Effector memory CD4-positive, alpha-beta T cell (primary cell): Measurements from ENCODE around the gene ACVR1B.

Source experiments
- DNase-seq, 3 donors: peaks; one replicate each; pipeline ENCODE4 v3.0.0-alpha.2; 2020
- H3K27ac ChIP-seq: 2 replicates; pipeline ENCODE4 v1.7.0; 2013; ENCODE audit warnings: mild to moderate bottlenecking, low read length, moderate library complexity; ENCODE audit not compliant: insufficient read depth, poor library complexity, severe bottlenecking
- H3K27me3 ChIP-seq: replicated peaks from 2 replicates; pipeline ENCODE4 v1.7.0; 2013; ENCODE audit warnings: mild to moderate bottlenecking, low read length; ENCODE audit not compliant: insufficient read depth, control insufficient read depth, poor library complexity, severe bottlenecking
- H3K36me3 ChIP-seq: 2 replicates; pipeline ENCODE4 v1.7.0; 2013; ENCODE audit warnings: mild to moderate bottlenecking, low read length, moderate library complexity; ENCODE audit not compliant: control insufficient read depth, insufficient read depth
- H3K4me1 ChIP-seq: 2 replicates; pipeline ENCODE4 v1.7.0; 2013; ENCODE audit warnings: low read length, mild to moderate bottlenecking; ENCODE audit not compliant: control insufficient read depth, insufficient read depth, poor library complexity, severe bottlenecking
- H3K4me3 ChIP-seq: 2 replicates; pipeline ENCODE4 v1.7.0; 2013; ENCODE audit warnings: low read length, low read depth, mild to moderate bottlenecking; ENCODE audit not compliant: insufficient read depth, poor library complexity, severe bottlenecking
- H3K9me3 ChIP-seq: 2 replicates; pipeline ENCODE4 v1.7.0; 2013; ENCODE audit warnings: mild to moderate bottlenecking, low read length, moderate library complexity; ENCODE audit not compliant: control insufficient read depth

The ACVR1B gene

DNA sequence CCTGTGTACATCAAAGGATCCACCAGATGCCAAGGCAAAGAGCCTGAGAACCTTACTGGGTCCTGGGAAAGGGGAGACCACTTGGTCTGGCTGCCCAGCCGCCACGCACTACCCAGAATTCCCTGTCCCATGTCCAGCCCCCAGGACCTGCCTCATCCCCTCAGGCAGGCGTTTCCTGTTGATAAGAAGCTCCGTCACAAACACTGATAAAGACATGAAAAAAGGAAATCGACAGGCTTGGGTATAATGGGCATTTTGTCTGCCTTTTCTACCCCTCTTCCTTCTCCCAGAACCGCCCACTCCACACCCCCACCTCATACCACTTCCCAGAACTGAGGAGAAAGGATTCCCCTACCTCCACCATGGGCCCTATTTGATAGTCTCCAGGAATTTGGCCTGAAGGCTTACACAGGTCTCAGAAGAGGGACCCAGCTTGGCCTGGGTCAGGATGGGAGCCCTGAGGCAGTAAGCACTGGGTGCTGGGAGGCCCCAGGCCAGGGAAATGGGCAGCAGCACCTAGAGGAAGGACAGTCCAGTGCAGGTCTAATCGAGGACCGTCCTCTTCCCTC is 25.4 kb upstream of the ACVR1B start:
- Histone ChIP-seq H3K27me3 (no peaks in the 10 kb centered on the region), H3K27ac (no peak overlapping the region), H3K4me1 (no peaks in the 10 kb centered on the region), H3K36me3 (no peaks in the 10 kb centered on the region), H3K9me3 (no peaks in the 10 kb centered on the region), H3K4me3 (no peak overlapping the region)
- no peak for DNase-seq

DNA sequence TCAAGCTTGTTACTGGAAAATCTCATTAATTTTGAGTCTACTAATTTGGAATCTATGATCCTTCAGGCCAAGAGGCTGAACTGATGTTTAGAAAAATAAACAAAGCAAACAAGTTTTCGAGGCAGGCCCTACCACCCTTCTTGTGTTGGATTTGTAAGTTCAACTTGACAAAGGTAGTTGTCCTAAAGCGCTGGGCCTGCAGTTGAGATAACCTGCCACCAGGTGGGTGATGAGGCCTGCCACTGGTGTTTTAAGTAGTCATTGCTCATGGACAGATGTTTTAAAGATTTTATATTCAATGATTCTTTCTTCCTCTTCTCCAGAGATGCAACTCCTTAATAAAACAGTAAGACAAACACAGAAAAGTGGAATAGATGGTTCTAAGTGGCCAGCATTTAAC is 24.8 kb upstream of the ACVR1B start:
- Histone ChIP-seq H3K27ac (no peak overlapping the region), H3K27me3 (no peaks in the 10 kb centered on the region), H3K4me1 (no peaks in the 10 kb centered on the region), H3K36me3 (no peaks in the 10 kb centered on the region), H3K9me3 (no peaks in the 10 kb centered on the region), H3K4me3 (no peak overlapping the region)
- peak in 2 of 3 donors; percentile 16 to 18 for DNase-seq

DNA sequence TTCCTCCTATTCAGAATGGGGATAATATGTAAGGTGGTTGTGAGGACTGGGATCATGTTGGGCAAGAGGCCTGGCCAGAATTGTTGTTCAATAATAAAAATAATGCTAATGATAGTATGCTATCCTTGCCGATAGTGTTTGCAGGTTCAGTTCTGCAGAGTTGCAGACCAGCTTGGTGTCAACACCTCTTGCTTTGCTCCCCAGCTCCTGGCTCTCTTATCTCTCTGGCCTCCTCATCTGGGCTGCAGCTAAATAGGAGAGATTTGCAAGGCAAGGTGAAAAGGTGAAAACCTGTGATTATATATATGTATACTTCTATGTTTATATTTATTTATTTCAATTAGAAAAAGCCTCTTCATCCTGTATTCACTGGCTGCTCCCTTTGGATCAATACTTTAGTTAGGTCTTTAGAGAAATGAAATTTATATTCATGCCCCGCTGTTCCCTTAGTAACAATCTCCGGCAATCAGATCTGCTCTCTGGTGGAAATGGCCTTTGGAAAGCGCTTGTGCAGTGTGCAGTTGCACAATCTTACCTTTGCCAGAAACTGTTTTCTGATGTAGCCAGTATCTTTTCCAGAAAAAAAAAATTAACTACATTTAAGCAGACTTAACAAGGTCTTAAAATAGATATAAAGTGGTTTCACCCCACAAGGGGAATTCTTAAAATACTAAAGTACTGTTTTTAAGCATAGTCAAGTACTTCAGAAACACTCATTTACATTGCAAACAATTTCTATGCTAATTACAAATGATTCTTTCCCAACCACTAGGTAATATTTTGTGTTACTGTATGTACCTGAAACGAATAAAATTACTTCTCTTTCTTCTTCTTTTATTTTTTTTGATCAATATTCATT is 19.1 kb upstream of the ACVR1B start:
- no peak for DNase-seq
- Histone ChIP-seq H3K9me3 (no peaks in the 10 kb centered on the region), H3K27me3 (no peaks in the 10 kb centered on the region), H3K4me3 (no peak overlapping the region), H3K27ac (no peak overlapping the region), H3K4me1 (no peaks in the 10 kb centered on the region), H3K36me3 (no peaks in the 10 kb centered on the region)

DNA sequence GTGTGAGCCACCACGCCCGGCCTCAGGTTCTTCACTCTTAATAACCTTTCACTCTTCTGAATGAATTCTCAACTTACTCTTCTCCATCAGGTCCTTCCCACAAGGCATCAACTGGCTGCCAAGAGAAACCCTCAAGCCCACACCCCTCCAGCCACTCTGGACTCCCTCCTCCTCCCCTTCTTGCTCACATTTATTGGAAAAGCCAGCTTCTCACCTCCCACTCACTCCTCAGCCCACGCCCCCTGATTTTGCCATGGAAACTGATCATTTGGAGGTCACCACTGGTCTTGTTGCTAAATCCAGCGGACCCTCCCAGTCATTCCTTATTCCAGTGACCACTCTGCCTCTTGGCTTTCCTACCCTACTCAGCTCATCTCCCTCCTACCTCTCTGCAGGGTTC is 17.4 kb upstream of the ACVR1B start:
- Histone ChIP-seq H3K27me3 (no peaks in the 10 kb centered on the region), H3K4me1 (no peaks in the 10 kb centered on the region), H3K9me3 (no peaks in the 10 kb centered on the region), H3K27ac (no peak overlapping the region), H3K4me3 (no peak overlapping the region), H3K36me3 (no peaks in the 10 kb centered on the region)
- no peak for DNase-seq

DNA sequence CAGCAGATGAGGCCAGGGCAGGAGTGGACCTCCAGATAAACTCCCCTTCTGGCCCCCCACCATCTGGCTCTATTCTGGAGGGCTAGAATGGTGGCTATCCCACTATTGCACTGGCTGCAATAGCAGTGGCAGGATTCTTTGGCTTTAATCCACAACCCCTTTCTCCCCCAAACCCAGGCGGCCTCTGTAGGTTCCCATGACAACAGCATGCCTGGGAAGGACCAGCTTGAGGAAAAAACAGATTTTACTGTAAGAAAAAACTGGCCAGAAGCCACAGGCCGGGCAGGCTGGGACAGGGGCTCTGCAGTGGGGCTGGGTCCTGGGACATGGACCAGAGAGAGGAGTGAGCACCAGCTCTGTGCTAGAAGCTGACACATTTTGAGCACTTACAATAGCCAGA is 13.6 kb upstream of the ACVR1B start:
- Histone ChIP-seq H3K9me3 (no peaks in the 10 kb centered on the region), H3K27me3 (no peaks in the 10 kb centered on the region), H3K36me3 (no peaks in the 10 kb centered on the region), H3K27ac (no peak overlapping the region), H3K4me3 (no peak overlapping the region), H3K4me1 (no peaks in the 10 kb centered on the region)
- DNase-seq = no peak

DNA sequence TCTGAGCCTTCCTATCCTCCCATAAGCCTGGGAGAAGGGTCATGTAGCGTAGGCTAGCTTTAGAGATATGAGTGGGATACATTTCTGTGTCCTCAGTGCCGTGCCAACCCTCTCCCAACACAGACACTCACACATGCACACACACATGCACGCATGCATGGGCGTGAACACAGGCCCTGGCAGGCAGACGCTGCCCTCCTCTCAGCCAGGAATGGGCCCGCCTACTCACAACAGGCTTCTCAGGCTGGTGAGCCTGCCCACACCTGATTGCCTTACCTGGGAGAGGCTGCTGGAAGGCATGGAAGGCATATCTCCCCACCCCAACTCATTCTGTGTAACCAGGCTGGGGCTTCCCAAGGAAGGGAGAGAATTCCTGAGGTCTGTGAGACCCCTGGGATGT is 12.8 kb upstream of the ACVR1B start:
- Histone ChIP-seq H3K27me3 (no peaks in the 10 kb centered on the region), H3K9me3 (no peaks in the 10 kb centered on the region), H3K36me3 (no peaks in the 10 kb centered on the region), H3K27ac (no peak overlapping the region), H3K4me1 (no peaks in the 10 kb centered on the region), H3K4me3 (no peak overlapping the region)
- DNase-seq = no peak

DNA sequence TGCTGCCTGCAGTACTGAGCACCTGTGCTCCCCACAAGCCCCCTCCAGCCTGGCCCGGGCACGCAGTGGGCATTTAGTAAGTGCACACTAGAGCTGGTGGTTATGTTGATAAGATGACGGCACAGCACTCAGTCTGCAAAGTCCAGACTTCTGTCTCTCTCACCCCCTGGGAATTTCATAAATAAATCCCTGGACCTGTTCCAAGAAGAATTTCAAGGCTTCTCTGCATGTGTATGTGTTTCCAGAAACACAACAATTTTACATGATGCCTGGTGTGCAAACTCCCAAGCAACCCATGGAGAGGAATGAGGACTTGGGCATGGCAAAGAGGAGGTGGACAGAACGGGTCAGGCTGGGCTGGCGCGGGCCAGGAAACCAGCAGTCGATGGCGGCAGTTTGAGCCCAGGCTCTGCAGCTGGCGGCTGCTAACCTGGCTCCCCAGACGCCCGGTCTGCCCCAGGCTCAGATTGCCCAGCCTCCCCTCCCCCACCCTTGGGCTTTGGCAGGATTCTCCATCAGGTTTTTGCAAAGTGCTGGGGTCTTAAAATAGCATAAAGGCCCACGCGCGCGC is 10.4 kb upstream of the ACVR1B start:
- no peaks in the 10 kb centered on the region for H3K36me3 ChIP-seq
- H3K4me3 ChIP-seq = no peak overlapping the region
- no peaks in the 10 kb centered on the region for H3K9me3 ChIP-seq
- H3K27me3 ChIP-seq = no peaks in the 10 kb centered on the region
- H3K27ac ChIP-seq = no peak overlapping the region
- no peaks in the 10 kb centered on the region for H3K4me1 ChIP-seq
- DNase-seq = no peak

DNA sequence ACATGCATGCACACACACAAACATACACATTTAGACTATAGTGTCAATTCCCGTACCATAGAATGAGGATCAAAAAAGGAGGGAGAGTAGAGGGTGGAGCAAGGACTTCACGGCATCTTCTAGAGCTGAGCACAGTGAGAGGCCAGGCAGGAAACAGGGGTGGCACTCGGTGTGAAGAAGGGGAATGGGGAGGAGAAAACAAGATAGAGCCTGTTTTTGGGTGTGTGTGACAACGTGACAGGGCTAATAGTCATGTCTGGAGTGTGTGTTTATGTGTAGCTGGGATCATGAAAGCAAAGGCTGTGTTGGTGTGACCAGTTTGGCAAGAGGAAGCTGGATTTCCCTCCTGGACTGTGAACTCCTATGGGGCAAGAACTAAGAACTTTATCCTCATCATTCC is 9.9 kb upstream of the ACVR1B start:
- no peaks in the 10 kb centered on the region for H3K9me3 ChIP-seq
- DNase-seq = no peak
- no peak overlapping the region for H3K27ac ChIP-seq
- no peaks in the 10 kb centered on the region for H3K27me3 ChIP-seq
- H3K4me1 ChIP-seq = no peaks in the 10 kb centered on the region
- no peaks in the 10 kb centered on the region for H3K36me3 ChIP-seq
- no peak overlapping the region for H3K4me3 ChIP-seq

DNA sequence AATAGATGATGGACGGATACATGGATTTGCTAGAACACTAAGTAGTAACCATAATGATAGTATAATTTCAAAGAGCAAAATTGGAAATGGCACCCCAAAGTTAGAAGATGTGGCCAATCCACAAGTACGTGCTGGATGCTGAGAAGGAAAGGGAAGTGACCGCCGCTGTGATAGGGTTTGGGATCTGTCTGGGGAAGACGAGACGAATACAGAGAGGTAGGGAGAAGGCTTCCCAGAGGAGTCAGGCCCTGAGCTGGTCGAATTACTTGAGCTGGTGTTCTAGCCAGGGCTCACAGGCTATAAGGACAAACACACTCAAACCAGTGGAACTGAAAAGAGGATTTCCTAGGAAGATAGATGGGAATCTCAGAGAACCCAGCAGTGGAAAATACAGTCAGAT is 9.4 kb upstream of the ACVR1B start:
- no peaks in the 10 kb centered on the region for H3K9me3 ChIP-seq
- no peaks in the 10 kb centered on the region for H3K4me1 ChIP-seq
- H3K4me3 ChIP-seq = no peak overlapping the region
- no peak overlapping the region for H3K27ac ChIP-seq
- DNase-seq = no peak
- no peaks in the 10 kb centered on the region for H3K36me3 ChIP-seq
- H3K27me3 ChIP-seq = no peaks in the 10 kb centered on the region

DNA sequence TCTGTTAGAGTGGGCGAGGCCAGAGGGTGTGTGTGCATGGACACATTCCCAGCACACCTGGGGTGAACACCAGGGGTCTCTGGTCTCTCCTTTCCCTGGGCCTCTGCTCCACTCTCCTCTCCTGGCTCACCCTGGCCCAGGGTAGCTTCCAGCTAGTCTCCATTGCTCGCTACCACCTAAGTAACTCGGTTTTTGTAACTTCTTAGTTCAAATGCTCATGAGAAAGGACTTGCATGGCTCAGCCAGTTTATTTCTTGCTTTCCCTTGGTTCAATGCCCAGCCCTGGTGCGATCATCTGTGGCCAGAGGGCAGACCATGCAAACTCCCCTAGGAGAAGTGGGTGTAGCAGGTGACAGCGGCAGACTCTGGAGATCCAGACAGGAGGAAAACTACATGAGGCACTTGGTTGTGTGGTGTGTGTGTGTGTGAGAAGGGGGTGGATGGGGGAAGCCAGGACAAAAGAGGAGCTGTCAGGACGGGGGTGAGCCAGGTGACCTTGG is 8.9 kb upstream of the ACVR1B start:
- H3K27ac ChIP-seq = no peak overlapping the region
- no peaks in the 10 kb centered on the region for H3K27me3 ChIP-seq
- H3K9me3 ChIP-seq = no peaks in the 10 kb centered on the region
- DNase-seq = no peak
- no peaks in the 10 kb centered on the region for H3K4me1 ChIP-seq
- no peak overlapping the region for H3K4me3 ChIP-seq
- H3K36me3 ChIP-seq = no peaks in the 10 kb centered on the region
